Measurements from ENCODE around the gene CNTN4.

GRCh38 chr3:2706144-2706835, 607.6 kb downstream of the CNTN4 start:
- TF ChIP-seq ATF3 (CRISPR knock-in tag; conservative IDR thresholded peaks at IDR 0.05) = no peak
- TF ChIP-seq CTCF (IDR thresholded peaks at IDR 0.05) = no peak
- no peak for TF ChIP-seq MAX (CRISPR knock-in tag; IDR thresholded peaks at IDR 0.05)
- no peak for TF ChIP-seq FOXP1 (CRISPR knock-in tag; IDR thresholded peaks at IDR 0.05; ENCODE audit: borderline replicate concordance)
- TF ChIP-seq ZNF263 (CRISPR knock-in tag; IDR thresholded peaks at IDR 0.05; ENCODE audit: low read depth) = no peak
